Retinal pigment epithelial cell (primary cell): Measurements from ENCODE around the gene OXCT2.
"Not testable (repeated sequence)": the region's sequence is repeated elsewhere in the genome, so short reads cannot be mapped to it uniquely, and the experiment has no call there.

ENCODE experiments used
- DNase-seq: peaks from one replicate; pipeline ENCODE4 v3.0.0-alpha.2; 2010; ENCODE audit warnings: low read depth
- H3K4me3 ChIP-seq: 2 replicates; pipeline ENCODE4 v1.5.1; 2011; ENCODE audit warnings: mild to moderate bottlenecking, low read length, control low read depth, moderate library complexity
- CTCF ChIP-seq: conservative IDR thresholded peaks from 2 replicates; pipeline ENCODE4 v1.5.1; 2011; ENCODE audit warnings: low read depth, low read length, control low read depth, inconsistent platforms

Gene OXCT2

DNA sequence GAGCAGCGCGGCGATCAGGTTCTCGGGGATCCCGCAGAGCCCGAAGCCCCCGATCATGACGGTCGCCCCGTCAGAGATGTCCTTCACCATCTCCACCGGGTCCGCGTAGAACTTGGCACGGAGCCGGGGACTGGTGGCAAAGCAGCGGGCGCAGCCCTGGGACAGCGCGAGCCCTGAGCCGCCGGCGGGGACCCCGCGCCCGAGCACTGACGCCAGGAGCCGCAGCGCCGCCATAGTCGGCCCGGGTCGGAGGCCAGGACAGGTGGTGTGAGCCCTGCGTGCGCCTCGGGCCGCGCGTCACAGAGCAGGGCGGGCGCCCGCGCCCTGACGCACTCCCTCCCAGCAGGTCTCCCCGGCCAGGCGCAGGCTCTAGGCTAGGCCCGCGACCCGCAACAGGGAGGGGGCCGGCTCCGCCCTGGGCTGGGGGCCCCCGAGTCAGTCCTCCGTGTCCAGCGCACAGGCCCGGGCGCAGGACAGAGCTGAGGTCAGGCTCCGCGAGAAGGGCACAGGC is at the start of gene OXCT2:
OXCT2 (minus strand) TSS at position 327 of the 511 bp plus-strand sequence; CDS start at position 234, 93 bp downstream.
- not testable (repeated sequence) for H3K4me3 ChIP-seq, DNase-seq

DNA sequence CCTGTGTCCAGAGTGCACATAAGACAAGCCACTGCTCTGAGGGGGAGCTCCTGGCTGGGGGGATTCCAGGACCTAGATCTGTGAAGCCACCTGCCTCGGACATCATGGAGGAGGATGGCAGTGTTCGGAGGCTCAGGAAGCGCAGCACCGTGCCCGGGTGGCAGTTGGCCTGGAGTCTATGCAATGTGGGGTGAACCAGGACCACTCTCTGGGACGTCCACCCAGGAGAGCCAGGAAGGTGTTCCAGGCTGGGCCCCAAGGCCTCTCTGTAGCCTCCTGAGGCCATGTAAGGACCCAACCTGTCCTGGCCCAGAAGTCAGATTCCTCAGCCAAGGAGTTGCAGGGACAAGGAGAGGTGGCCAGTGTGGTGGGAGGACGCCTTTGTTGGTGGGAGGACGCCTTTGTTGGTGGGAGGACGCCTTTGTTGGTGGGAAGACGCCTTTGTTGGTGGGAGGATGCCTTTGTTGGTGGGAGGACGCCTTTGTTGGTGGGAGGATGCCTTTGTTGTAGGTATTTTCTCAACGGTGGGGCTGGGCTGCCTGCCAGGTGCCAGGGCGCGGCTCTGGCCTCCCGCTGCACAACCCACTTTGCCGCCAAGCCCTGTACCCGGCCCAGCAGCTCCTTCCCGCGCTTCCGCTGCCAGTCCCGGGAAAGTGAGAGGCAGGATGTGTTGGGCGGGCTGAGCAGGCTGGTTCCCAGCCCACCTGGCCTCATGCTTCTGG is 48.1 kb upstream of the OXCT2 start:
- no peak for DNase-seq
- no peak overlapping the region for H3K4me3 ChIP-seq
- TF ChIP-seq CTCF = no peak

DNA sequence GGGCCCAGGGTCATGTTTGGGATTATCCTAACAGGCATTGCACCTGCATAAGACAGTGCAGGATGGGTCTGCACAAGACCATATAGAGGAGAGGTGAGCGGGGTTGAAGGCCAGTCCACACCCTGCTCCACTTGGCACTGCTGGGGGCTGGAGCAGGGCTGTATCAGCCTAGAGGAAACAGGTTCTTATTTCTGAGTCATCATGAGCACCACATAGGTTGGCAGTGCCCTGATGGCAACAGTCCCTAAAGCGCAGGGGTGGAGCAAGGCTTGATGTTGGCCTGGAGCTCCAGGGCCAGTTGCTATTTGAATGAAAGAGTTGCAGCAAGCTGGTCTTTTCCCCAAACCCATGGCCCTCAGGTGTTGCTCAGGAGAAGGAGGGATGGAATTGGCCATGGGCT is 47.3 kb upstream of the OXCT2 start:
- H3K4me3 ChIP-seq = no peak overlapping the region
- no peak for DNase-seq
- no peak for TF ChIP-seq CTCF

DNA sequence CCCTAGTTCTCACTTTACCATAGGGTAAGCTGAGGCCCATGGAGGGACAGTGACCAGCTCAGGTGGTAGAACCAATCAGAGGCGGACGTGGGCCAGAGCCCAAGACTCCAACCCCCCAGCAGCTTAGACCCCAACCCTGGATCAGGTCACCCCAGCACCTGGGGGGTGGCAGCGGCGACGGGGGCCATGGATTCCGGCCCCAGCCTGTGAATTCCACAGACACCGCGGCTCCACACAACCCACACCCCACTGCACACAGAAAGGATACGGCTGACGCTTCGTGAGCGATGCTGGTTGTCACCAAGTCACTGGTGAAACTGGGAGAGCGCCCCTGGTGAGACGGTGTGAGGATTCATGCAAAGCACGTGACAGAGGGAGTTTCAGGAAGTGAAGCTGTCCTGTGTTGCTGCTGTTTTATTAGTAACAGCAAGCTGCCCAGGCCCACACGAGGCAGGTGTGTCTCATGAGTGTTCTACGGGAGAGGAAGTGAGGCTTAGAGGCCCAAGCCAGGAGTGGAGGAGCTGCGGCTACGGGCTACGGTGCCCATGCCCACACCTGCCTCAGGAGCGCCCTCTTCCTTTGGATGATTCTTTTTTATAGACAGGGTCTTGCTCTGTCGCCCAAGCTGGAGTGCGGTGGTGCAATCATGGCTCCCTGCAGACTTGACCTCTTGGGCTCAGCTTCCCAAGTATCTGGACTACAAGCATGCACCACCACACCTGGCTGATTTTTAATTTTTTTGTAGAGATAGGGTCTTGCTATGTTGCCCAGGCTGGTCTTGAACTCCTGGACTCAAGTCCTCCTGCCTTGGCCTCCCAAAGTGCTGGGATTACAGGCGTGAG is 46.2 kb upstream of the OXCT2 start:
- H3K4me3 ChIP-seq, DNase-seq: not testable (repeated sequence)

DNA sequence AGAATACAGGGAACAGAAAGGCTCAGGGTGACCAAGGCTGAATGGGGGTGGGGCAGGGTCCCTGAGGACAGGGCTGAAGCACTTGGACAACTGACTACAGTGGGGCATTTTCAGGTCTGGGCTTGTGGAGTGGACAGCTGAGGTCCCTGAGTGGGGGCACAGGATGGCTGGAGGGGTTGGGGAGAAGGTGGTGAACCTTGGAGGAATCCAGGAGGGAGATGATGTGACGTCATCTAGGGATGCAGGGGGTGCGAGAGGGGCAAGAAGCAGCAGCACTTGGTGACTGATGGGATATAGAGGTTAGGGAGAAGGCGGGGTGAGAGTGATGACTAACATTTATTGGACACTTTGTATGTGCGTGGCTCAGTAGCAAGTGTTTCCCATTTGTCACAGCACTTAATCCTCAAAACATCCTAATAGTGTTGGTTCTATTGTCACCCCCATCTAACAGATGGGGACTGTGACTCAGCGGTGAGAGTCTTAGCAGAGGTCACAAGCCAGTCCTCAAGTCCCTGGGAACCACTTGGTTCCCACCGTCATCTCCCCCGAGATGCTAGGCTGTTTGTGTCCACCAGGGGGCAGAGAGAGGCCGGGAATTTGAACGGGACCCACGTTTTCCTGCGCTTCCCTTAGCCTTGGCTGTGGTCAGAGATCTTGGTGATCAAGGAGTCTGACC is 45.4 kb upstream of the OXCT2 start:
- no peak overlapping the region for H3K4me3 ChIP-seq

DNA sequence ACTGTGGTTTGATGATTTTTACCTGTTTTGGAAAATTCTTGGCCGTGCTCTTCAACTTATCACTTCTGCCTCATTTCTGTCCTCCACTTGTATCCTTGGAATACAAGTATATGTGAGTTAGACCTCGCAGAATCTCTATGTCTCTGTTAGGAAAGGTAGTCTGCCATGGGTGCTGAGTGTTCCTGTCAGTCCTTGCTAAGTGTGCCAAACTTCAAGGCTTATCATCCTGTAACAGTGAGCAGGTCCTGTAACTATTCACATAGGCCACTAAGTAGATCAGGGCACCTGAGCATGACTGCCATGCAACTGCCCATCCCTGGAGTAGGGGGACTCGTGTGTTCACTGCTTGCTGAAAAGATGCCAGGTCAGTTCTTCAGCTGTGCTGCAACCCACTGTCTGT is 41.8 kb upstream of the OXCT2 start:
- TF ChIP-seq CTCF = no peak
- no peak overlapping the region for H3K4me3 ChIP-seq
- DNase-seq = no peak

More for the DNA sequence above, 45.4 kb upstream of the OXCT2 start:
- peak; percentile 80 for TF ChIP-seq CTCF
- DNase-seq = peak; percentile 77

DNA sequence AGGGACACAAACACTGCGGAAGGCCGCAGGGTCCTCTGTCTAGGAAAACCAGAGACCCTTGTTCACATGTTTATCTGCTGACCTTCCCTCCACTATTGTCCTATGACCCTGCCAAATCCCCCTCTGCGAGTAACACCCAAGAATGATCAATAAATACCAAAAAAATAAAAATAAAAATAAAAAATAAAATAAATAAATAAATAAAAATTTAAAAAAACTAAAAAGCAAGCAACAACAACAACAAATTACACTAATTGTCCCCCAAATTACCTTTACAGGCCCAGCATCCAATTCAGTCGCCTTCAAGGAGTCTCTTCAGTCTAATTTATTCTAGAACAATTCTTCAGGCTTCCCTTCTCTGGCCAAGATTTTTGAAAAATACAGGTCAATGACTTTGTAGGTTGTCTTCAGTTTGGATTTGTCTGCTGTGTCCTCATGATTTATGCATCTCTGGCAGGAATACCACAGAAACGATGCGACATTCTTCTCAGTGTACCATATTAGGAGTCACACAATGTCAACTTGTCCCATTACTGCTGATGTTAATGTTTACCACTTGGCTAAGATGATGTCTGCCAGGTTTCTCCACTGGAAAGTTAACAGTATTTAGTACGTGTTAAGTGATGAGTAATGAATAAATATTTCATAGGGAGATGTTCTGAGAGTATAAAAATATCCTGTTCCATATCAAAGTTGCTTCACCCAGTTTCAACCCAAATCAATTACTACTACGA is 37.8 kb upstream of the OXCT2 start:
- no peak for DNase-seq
- no peak for TF ChIP-seq CTCF
- no peak overlapping the region for H3K4me3 ChIP-seq
